SK-N-SH treated with all-trans-retinoic acid at 6 μM for 48 hours (cell line): Measurements from ENCODE around the gene IDUA.

ENCODE experiments used
- ATAC-seq: fragments of 200-7000 bp; cut with Tn5 transposase; 3 replicates; pipeline ENCODE4 v1.9.1; 2020; ENCODE audit warnings: mild to moderate bottlenecking, moderate library complexity
- ARNTL ChIP-seq: fragments of 450-650 bp; formaldehyde crosslinking; IDR thresholded peaks from 2 replicates; pipeline ENCODE4 v1.5.0; 2020; ENCODE audit warnings: low read depth, mild to moderate bottlenecking, moderate library complexity, borderline replicate concordance
- BACH2 ChIP-seq: fragments of 250-450 bp; sonication (Bioruptor Pico); IDR thresholded peaks from 2 replicates; pipeline ENCODE4 v1.9.0; 2021; ENCODE audit warnings: mild to moderate bottlenecking, borderline replicate concordance
- CSDC2 ChIP-seq: fragments of 250-450 bp; sonication (Bioruptor Pico); IDR thresholded peaks from 2 replicates; pipeline ENCODE4 v1.5.0; 2020; ENCODE audit warnings: mild to moderate bottlenecking, moderate library complexity
- CSRNP3 ChIP-seq: fragments of 250-450 bp; sonication (Bioruptor Pico); IDR thresholded peaks from 2 replicates; pipeline ENCODE4 v1.5.1; 2021; ENCODE audit warnings: mild to moderate bottlenecking, moderate library complexity
- ESRRG ChIP-seq: fragments of 250-450 bp; sonication (Bioruptor Pico); IDR thresholded peaks from 2 replicates; pipeline ENCODE4 v1.6.1; 2021; ENCODE audit warnings: mild to moderate bottlenecking
- GLIS3 ChIP-seq: fragments of 250-450 bp; sonication (Bioruptor Pico); IDR thresholded peaks from 2 replicates; pipeline ENCODE4 v1.5.0; 2020; ENCODE audit warnings: mild to moderate bottlenecking, moderate library complexity
- OSR1 ChIP-seq: fragments of 250-450 bp; sonication (Bioruptor Pico); IDR thresholded peaks from 2 replicates; pipeline ENCODE4 v1.8.0; 2022; ENCODE audit warnings: moderate library complexity, mild to moderate bottlenecking, inconsistent platforms
- POU6F1 ChIP-seq: fragments of 250-450 bp; sonication (Bioruptor Pico); IDR thresholded peaks from 2 replicates; pipeline ENCODE4 v1.8.0; 2021; ENCODE audit warnings: low read depth, mild to moderate bottlenecking, moderate library complexity, borderline replicate concordance
- PPARA ChIP-seq: fragments of 250-450 bp; sonication (Bioruptor Pico); IDR thresholded peaks from 2 replicates; pipeline ENCODE4 v1.5.0; 2020; ENCODE audit warnings: mild to moderate bottlenecking, borderline replicate concordance
- RARB ChIP-seq: fragments of 250-450 bp; sonication (Bioruptor Pico); IDR thresholded peaks from 2 replicates; pipeline ENCODE4 v1.8.0; 2021; ENCODE audit warnings: mild to moderate bottlenecking, moderate library complexity
- SNAI2 ChIP-seq: fragments of 250-450 bp; sonication (Bioruptor Pico); IDR thresholded peaks from 2 replicates; pipeline ENCODE4 v1.5.0; 2020; ENCODE audit warnings: mild to moderate bottlenecking, moderate library complexity
- TOX ChIP-seq: fragments of 250-450 bp; sonication (Bioruptor Pico); IDR thresholded peaks from 2 replicates; pipeline ENCODE4 v1.8.0; 2021; ENCODE audit warnings: mild to moderate bottlenecking, moderate library complexity, borderline replicate concordance
- TSHZ2 ChIP-seq: fragments of 250-450 bp; sonication (Bioruptor Pico); IDR thresholded peaks from 2 replicates; pipeline ENCODE4 v1.5.0; 2020; ENCODE audit warnings: mild to moderate bottlenecking, moderate library complexity
- ZFP3 ChIP-seq: fragments of 250-450 bp; sonication (Bioruptor Pico); IDR thresholded peaks from 2 replicates; pipeline ENCODE4 v1.5.0; 2020; ENCODE audit warnings: mild to moderate bottlenecking, moderate library complexity
- ZNF565 ChIP-seq: fragments of 450-650 bp; formaldehyde crosslinking; conservative IDR thresholded peaks from 2 replicates; pipeline ENCODE4 v1.5.0; 2020; ENCODE audit warnings: low read depth, mild to moderate bottlenecking, moderate library complexity
- ZNF70 ChIP-seq: fragments of 450-650 bp; formaldehyde crosslinking; IDR thresholded peaks from 2 replicates; pipeline ENCODE4 v1.5.0; 2020; ENCODE audit warnings: mild to moderate bottlenecking, moderate library complexity
- ZNF8 ChIP-seq: fragments of 450-650 bp; formaldehyde crosslinking; IDR thresholded peaks from 2 replicates; pipeline ENCODE4 v1.5.0; 2020; ENCODE audit warnings: mild to moderate bottlenecking, moderate library complexity

IDUA gene

GRCh38 chr4:1026115-1026514 lies 39.3 kb downstream of the IDUA start (continued):
- TF ChIP-seq CSRNP3 (no peak), GLIS3 (no peak)

- no peak for TF ChIP-seq RARB (CRISPR knock-in tag)
- TF ChIP-seq TSHZ2 (CRISPR knock-in tag) = no peak
- no peak for TF ChIP-seq CSRNP3
- TF ChIP-seq OSR1 = no peak
- no peak for TF ChIP-seq POU6F1 (CRISPR knock-in tag)
- TF ChIP-seq PPARA = no peak
- no peak for TF ChIP-seq ZNF70 (CRISPR knock-in tag)
- TF ChIP-seq ZFP3 (CRISPR knock-in tag) = no peak
- no peak for TF ChIP-seq BACH2 (CRISPR knock-in tag)
- TF ChIP-seq TOX (CRISPR knock-in tag) = no peak
- ATAC-seq = no peak
Observed at GRCh38 chr4:1027219-1027914, 40.5 kb downstream of the IDUA start.

GRCh38 chr4:1027915-1028238 lies 41.0 kb downstream of the IDUA start:
- ATAC-seq = no peak
- TF ChIP-seq SNAI2 (CRISPR knock-in tag) (no peak), ARNTL (no peak), ZNF565 (CRISPR knock-in tag) (no peak), ZNF8 (CRISPR knock-in tag) (no peak), ESRRG (CRISPR knock-in tag) (no peak), TSHZ2 (CRISPR knock-in tag) (no peak), ZFP3 (CRISPR knock-in tag) (no peak), RARB (CRISPR knock-in tag) (no peak)

- no peak for ATAC-seq
- TF ChIP-seq PPARA = no peak
- no peak for TF ChIP-seq ARNTL
- TF ChIP-seq CSDC2 (CRISPR knock-in tag) = no peak
Observed at GRCh38 chr4:1028574-1029220, 41.9 kb downstream of the IDUA start.
